HG02973 (cell line): ENCODE results near the gene MYOZ1.
A peak's percentile ranks its signal among the peaks of the same experiment; 100 is the strongest.
"Not testable (repeated sequence)": the region's sequence is repeated elsewhere in the genome, so short reads cannot be mapped to it uniquely, and the experiment has no call there.

Experiments
- ATAC-seq: cut with Tn5 transposase; IDR thresholded peaks from one replicate; pipeline ENCODE4 v1.9.1; 2021; ENCODE audit warnings: moderate library complexity; ENCODE audit not compliant: unreplicated experiment

Gene MYOZ1

DNA sequence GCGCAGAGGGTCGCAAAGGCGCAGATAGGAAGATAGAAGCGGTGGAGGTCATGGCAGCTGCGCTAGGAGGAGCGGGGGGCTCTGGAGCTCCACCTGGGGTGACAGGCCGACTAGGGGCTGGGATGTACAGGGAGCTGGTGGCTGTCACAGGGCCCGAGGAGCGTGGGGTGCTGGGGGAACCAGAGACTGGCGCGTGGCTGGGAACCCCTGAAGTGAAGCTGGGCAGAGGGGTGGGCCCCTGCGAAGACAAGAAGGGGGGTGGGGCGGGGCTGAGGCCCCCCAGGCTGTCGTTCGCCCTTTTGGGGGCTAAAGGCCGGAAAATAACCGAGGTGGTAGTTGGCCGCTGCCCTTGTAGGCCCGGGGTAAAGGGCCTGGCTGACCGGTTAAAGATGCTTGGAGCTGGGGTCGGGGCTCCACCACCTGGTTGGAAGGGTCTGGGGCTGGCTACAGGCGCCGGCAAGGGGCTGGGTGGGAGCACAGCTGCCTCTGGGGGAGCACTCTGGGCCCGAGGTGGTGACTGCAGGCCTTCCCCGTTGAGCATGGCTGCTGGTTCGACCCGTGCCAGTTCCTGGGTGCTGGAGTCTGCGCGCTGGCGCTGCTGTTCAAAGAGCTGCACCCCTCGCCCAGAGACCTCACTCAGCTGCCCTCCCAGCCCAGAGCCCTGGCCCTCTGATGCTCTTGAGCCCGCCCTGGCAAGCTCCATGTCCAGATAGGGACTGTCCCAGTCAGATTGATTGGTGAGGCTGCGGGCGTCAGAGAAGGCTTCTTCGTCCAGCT lies 6.8 kb upstream of the MYOZ1 start:
- no peak for ATAC-seq

- no peak for ATAC-seq
Observed at GRCh38 chr10:73647211-73647874, 6.1 kb upstream of the MYOZ1 start.

GRCh38 chr10:73646598-73647041 lies 5.3 kb upstream of the MYOZ1 start:
- ATAC-seq, result no peak

DNA sequence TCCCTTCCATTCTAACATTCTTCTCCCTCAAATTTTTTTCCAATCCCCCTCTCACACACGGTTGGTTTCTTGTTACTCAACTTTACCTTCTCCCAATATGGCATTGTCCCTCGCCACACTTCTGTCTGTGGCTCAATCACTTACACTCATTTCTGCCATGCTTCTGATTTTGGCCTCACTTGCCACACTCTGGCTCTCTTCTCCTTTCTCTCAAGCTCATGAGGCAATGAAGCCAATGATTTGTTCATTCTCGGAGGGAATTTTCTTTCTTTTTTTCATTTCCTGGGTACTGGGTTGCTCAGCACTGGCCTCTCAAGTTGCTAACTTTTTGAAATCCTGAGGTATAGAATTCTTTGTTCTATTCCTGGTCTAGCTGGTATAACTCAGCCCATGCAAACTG lies 4.0 kb upstream of the MYOZ1 start:
- no peak for ATAC-seq

- no peak for ATAC-seq
Observed at GRCh38 chr10:73644767-73645166, 3.5 kb upstream of the MYOZ1 start.

- no peak for ATAC-seq
Observed at GRCh38 chr10:73644015-73644743, 2.9 kb upstream of the MYOZ1 start.

DNA sequence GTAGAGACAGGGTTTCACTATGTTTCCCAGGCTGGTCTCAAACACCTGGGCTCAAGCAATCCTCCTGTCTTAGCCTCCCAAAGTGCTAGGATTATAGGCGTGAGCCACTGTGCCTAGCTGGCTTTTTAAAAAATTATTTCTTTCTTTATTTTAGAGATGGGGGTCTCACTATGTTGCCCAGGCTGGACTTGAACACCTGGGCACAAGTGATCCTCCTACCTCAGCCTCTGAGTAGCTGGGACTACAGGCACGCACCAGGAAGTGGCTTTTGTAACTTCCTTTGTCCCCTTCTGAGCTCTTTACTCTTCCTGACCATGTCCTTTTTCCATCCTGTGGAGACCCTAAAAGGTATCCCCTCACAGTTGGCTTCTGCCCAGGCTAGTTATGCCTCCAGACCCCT lies 2.1 kb upstream of the MYOZ1 start:
- no peak for ATAC-seq

GRCh38 chr10:73639286-73639685 lies 2.0 kb downstream of the MYOZ1 start:
- ATAC-seq, result no peak

DNA sequence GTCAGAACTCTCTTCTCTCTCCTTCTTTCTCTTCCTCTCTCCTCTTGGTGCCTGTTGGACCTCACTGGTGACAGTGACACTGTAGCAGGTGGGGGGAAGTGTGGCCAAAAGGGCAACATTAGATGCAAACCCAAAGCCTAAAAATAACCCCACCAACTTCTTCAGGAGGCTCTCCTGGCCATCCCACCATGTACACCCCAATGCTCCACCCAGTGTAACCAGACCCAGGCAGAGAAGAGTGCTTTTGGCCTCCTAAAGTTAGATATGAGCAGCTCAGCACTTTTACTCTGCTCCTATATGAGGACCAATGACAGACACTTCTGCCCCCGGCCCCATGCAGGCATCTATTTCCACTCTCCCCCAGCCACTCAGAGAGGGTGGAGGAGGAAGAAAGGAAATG lies 5.5 kb downstream of the MYOZ1 start:
- no peak for ATAC-seq

- no peak for ATAC-seq
Observed at GRCh38 chr10:73634421-73634820, 6.9 kb downstream of the MYOZ1 start.

DNA sequence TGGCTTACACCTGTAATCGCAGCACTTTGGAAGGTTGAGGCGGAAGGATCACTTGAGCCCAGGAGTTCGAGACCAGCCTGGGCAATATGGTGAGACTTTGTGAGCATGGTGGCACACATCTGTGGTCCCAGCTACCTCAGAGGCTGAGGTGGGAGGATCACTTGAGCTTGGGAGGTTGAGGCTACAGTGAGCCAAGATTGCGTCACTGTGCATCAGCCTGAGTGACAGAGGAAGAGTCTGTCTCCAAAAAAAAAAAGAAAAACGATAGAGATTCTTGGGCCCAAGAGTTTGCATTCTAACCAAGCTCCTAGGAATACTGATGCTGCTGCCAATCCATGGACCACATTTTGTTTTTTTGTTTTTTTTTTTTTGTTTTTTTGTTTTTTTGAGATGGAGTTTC lies 12.1 kb downstream of the MYOZ1 start:
- ATAC-seq, result no peak

- no peak for ATAC-seq
Observed at GRCh38 chr10:73628405-73628804, 12.9 kb downstream of the MYOZ1 start.

GRCh38 chr10:73627300-73627699 lies 14.0 kb downstream of the MYOZ1 start:
- ATAC-seq, result no peak

GRCh38 chr10:73625884-73626752 lies 15.2 kb downstream of the MYOZ1 start:
- ATAC-seq, result peak; percentile 96

DNA sequence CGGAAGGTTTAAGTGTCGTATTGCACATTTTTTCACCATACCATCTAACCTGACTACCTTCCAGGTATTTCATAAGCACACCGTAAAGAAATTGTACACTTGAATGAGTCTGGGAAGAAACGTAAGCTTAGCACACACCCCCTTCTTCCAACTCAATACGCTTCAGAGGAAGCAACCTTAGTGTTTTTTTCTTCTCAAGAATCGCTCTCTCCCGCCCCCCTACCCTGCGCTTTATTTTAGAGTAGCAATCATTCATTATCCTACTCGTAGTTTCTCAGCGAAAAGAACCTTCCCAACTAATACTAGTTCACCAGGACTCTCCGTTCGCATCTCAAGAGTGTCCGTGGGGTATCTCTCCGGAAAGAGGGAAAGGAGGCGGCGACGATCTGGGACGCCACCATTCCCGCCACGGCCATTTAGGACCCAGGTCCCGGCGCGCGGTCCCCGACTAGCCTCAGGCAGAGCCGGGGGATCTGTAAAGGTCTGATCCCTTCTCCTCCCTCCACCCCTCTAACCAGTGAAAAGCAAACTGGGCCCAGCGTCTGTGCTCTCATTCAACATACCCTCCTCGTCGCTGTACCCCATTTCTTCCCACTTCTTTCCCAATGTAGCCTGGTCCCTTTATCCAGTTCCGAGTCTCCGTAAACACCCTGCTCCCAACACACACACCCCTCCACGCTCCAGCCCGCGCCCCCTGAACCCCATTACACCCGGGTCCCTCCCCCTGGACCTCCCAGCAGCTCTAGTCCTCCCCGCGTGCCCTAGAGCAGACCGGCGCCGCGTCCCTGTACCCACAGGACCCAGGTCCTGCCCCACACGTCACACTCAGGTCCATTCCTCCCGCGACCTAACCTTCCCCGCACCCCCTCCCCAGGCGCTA lies 16.0 kb downstream of the MYOZ1 start:
- no peak for ATAC-seq

- ATAC-seq, result no peak
Observed at GRCh38 chr10:73623056-73623455, 18.2 kb downstream of the MYOZ1 start.

DNA sequence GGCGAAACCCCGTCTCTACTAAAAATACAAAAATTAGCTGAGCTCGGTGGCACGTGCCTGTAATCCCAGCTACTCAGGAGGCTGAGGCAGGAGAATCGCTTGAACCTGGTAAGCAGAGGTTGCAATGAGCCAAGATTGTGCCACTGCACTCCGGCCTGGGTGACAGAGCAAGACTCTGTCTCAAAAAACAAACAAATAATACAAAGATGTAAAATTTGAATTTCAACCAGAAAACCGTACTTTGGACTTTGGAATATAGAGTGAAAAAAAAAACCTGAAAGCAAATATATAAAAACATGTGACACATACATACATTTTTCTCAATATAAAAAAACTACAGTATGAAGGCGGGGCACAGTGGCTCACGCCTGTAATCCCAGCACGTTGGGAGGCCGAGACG lies 20.3 kb downstream of the MYOZ1 start:
- ATAC-seq, result not testable (repeated sequence)

GRCh38 chr10:73617143-73617542 lies 24.1 kb downstream of the MYOZ1 start:
- not testable (repeated sequence) for ATAC-seq

DNA sequence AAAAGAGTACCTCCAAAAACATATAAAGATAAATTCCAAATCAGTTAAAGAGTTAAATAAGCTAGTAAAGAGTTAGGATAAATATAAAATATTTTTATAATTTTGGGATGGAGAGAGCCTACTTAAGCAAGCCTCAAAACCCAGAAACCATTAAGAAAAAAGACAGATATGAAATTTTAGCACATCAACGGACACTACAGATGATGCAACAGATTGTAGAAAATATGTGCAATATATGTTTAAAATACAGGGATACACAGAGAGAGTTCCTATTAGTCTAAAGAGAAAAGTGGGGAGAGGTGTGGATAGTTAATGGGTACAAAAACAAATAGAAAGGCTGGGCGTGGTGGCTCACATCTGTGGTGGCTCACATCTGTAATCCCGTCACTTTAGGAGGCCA lies 26.6 kb downstream of the MYOZ1 start:
- no peak for ATAC-seq

GRCh38 chr10:73609116-73609515 lies 32.2 kb downstream of the MYOZ1 start:
- ATAC-seq, result no peak
